HG03196 (cell line): Measurements from ENCODE around the gene GATAD2A.
"Not testable (repeated sequence)": the region's sequence is repeated elsewhere in the genome, so short reads cannot be mapped to it uniquely, and the experiment has no call there.

Experiments used
- ATAC-seq: cut with Tn5 transposase; IDR thresholded peaks from one replicate; pipeline ENCODE4 v1.9.1; 2021; ENCODE audit not compliant: unreplicated experiment

GATAD2A gene

DNA sequence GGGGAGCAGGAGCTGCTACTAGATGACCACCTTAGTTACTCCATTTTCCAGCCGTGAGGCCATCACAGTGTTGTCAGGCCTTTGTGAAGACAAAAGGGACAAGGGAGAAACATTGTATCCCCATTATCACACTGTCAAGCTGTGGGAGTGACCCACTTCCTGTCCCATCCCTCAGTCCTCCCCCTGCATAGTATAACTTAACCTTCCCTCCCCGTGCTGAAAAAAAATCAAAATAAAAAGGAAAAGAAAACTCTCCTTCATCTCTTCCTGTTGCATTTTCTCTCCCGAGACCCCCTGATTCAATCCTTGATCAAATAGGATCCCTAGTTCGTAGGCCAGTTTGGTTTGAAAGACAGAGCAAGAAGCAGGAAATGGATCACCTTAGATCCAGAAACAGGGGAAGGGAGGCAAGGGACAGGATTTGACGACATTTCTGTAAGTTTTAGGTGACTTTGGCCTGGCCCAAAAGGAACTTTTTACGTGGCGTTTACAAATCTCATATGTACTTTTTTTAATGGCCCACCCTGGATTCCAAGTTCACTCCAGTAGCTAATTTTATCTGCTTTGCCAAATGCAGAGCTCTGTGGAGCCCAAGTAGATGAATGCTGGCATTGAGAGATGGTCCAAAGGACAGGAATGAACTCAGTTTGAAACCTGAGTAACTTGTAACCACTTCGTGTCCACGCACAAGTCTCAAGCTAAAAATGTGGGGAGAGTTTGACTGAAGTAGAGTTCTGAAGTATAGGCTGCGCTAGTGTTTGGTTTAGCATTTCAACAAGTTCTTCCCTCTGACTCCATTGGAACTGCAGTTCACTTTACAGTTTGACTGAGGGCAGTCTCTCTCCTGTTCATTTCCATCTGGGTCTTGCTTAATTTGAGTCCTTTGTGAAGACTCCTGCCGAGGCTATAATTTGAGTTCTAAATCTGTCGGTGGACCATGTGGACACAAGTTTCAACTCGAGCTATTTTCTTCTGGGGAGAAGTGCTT is 16.6 kb upstream of the GATAD2A start:
- no peak for ATAC-seq

DNA sequence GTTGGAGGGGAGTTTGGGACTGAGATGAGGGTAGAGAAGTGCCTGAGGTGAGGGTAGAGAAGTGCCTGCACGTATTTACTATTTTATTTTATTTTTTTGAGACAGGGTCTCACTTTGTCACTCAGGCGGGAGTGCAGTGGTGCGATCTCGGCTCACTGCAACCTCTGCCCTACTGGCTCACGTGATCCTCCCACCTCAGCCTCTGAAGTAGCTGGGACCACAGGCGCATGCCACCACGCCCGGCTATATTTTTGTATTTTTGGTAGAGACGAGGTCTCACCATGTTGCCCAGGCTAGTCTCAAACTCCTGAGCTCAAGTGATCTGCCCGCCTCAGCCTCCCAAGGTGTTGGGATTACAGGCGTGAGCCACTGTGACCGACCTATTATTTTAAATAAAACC is 15.8 kb upstream of the GATAD2A start:
- ATAC-seq, result not testable (repeated sequence)

DNA sequence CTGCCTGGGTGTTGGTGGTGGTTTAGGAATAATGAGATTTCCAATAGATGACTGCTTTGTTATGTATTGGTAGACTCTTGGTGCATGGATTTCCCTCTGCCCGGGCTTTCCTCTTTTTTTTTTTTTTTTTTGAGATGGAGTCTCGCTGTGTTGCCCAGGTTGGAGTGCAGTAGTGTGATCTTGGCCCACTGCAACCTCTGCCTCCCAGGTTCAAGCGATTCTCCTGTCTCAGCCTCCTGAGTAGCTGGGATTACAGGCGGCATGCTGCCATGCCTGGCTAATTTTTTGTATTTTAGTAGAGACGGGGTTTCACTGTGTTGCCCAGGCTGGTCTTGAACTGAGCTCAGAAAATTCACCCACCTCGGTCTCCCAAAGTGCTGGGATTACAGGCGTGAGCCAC is 11.1 kb upstream of the GATAD2A start:
- not testable (repeated sequence) for ATAC-seq

DNA sequence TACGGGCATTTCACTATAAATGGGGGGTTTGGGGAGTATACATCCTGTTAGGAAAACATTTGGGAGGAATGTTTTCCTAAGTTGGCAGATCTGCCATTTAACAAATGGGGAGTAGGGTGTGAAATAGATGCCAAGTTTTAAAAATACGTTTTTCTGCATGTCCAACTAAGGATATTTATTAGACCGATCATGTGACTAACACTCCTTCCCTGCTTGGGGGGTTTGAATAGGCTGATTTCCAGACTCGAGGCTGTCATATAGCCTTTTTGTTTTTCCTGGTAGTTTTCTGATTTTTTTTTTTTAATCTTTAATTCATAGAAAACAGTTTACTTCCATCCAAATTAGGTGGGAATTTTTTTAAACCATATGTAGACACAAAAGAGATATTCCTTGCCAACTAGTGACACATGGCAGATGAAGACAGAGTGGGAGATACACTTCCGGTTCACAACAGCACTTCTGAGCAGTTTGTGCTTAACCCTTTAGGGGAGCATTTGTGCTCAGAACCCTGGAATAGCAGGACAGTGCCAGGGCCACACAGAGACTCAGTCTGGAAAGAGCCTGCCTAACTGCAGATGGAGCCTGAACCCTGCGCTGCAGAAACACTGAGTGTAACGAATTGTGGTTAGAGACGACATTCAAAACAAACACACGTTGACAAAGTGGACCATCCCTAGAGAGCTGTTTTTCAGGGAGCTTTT is 5.6 kb upstream of the GATAD2A start:
- ATAC-seq, result no peak

DNA sequence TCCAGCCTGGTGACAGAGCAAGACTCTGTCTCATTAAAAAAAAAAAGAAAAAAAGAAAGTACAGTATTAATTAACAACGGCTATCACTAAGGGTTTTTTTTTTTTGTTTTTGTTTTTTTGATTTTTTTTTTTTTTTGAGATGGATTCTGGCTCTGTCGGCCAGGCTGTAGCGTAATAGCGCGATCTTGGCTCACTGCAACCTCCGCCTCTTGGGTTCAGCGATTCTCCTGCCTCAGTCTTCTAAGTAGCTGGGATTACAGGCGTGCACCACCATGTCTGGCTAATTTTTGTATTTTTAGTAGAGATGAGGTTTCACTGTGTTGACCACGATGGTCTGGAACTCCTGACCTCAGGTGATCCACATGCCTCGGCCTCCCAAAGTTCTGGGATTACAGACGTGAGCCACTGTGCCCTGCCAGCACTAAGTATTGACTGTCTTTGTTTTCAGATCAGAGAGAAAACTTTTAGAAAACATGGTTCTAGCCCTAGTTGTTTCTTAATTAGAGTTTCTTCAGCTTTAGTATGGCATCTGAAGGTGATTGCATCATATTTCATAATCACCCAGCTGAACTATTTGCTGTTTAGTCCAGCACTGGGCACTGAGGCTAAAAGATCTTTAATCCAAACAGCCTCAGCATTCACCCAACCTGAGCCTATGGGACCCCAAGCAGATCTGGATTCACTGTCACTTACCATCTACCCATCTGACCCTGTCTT is 2.7 kb upstream of the GATAD2A start:
- ATAC-seq, result no peak

DNA sequence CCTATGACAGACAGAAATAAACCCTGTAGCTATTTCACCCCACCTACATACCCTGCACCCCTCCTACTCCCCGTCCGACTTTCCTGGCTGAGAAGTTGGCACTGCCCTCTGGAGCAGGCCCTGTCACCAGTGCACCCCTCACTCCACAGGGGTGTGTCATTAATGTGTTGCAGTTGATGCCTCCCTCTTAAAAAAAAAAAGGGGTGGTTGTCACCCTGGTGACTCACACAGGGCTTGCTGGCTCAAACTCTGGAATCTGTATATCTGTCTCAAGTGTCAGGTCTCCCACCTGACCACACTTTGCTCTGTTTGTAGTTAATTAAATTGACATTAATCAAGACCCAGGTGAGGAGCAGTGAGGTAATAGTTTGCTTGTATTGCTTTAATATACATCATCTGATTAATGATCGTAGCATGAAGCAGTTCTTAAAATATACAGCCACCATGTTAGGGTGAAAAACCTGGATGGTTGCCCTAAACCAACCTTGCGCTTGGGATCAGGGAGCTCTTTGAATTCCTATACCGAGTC is 2.0 kb upstream of the GATAD2A start:
- no peak for ATAC-seq

DNA sequence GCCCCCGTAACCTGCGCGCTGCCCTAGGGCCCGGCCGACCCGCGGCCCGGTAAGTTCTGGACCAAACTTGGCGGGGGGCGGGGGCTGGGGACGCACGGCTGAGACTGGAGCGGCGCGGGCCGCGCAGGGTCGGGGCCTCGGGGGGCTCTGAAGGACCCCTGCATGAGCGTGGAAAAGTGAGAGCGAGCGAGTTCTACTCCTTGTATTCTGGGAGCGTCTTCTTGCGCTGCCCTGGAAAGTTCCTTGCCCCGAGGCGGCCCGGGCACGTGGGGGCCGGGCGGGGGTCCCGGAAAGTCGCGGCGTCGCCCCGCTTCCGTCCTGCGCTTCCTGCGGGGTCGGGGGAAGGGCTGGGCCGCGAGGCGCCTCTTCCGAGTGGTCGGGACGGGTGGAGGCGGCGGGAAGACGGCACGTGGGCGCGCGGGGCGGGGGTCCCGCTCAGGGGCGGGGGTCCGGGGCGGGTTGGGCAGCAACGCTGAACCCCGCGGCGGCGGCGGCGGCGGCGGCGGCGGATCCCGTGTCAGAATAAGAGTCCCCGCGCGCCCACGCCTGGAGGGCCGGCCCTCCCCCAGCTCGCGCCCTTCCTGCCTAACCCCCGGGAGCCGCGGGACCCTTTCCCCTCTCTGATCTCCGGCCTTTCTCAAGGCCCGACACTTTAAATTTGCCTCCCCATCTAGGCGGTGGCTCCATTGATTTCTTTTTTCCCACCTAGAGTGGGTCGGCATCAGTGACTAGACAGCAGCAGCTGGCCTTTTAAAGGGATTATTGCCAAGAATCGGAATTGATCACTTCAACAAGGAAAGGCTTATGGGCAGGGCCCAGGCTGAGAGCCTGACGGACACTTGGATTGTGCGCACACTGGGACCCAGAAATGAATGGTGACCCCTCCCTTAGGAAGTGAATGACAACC is 749 bp downstream of the GATAD2A start:
- no peak for ATAC-seq

DNA sequence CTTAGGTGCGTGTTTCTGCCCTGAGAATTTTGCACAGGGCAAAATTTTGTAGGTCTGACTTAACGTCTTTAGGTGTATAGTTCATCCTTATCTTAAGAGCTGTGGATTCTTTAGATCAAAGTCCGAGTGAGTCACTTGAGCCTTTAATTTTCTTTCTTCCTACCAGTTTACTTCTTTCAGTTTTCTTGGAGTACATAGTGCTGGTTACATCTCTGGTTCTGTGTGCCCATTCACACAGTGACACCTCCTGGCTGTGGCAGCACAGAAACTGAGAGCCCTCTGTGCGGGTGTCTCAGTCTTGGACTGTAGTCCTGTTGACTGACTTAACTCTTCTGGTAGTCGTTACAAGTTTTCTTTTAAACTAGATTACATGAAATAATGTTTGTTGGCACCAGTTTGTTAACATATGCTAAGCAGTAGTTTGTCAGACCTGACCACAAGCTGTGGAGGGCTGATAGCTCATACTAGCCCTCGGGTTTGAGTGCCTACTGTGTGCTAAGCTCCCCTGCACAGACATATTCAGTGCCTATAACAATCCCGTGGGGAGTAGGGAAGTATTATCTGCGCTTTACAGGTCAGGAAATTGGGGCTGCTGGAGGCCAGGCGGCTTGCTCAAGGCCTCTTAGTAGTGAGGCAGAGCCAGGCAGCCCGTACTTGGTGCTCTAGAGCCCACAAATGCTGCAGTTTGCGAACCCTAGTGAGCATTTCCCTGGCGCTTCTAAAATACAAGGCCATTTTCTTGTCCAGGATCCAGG is 1.6 kb downstream of the GATAD2A start:
- ATAC-seq, result no peak

DNA sequence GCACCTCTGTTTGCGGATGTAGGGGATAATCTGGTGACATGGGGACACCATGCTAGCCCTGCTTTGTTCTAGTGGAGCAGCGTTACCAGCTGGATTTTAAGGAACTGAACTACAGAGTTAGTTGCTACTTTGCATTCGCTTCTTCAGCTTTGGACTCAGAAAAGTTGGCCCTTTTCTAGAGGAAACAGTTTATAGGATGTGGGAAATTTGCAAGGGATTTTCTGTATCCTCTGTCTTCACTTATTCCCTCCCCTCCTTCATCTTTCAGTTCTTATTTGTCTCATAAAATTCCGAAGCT is 2.1 kb downstream of the GATAD2A start:
- no peak for ATAC-seq

DNA sequence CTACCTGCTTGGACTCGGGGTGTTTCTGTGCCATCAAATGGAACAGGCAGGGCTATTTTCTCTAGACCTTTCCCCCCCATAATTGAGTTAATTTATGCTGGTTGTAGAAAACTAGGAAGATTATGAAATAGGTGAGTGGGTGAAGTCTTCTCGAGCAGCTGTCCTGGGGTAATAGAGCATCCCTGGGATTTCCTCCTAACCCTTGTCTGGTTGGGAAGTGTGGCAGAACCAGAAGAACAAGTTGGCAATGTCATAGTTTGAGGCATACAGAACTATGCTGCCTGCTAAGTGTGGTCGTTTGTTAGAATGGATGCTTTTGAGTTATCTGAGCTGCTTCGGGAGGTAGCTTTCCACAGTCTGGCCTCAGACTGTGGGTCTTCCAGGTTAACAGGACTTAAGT is 3.7 kb downstream of the GATAD2A start:
- no peak for ATAC-seq

DNA sequence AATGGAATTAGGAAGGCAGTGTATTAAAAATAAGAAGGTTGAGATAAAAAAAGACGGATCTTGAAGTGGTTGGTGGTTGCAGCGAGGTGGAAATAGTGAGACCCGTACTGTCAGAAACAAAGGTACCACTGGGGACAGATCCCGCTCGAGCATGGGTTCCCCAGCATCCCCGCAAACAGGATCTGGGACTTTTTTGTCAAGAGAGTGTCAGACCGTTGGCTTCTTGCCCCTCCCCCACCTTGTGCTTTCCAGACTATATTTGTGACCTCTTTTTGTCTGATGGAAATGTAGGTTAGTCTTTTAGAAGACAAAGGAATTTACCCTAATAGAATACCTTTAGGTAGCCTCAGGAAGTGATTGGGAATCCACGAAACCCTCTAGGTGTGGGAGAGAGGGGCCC is 4.2 kb downstream of the GATAD2A start:
- ATAC-seq, result no peak

DNA sequence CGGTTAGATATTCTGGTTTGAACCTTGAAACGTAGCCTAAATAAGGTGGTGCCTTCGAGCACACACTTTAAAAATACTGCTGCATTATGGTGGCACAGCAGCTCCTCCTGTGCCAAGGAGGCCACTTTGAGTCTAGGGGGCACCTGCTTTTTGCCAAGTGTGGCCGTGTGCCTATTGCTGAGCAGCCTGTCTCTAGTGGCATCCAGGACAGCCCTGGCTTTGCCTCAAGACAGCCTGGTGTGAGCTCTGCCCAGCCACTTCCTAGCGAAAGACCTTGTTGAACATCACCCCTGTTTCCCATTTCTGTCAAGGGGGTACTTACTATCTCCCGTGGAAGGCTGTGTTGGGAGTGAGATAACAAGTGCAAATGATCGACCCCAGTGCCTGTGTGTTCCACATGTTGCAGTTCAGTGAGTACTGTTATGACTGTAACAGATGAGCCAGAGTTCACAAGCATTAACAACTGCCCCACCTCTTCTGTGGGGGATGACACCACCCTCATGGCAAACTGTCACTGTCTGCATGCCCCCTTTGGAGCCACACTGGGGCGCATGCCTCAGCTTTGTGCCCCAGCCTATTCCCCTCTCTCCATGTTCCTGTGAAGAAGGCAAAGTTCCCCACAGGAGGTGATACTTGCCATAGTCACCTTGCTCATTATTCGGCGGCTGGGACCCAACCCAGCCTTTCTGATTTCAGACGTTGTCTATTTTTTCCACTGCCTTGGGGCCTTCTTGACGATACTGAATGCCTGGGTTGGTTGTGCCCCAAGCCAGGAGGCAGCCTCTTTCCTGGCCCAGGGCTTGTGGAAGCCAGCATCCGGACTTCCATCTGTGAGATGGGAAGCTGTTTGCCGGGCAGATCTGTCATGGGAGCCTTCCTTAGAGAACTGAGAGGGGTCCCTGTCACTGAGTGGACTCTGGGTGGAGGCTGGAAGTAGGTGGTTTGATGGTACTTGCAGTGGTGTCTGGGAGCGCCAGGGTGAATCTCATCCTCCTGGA is 5.4 kb downstream of the GATAD2A start:
- no peak for ATAC-seq

DNA sequence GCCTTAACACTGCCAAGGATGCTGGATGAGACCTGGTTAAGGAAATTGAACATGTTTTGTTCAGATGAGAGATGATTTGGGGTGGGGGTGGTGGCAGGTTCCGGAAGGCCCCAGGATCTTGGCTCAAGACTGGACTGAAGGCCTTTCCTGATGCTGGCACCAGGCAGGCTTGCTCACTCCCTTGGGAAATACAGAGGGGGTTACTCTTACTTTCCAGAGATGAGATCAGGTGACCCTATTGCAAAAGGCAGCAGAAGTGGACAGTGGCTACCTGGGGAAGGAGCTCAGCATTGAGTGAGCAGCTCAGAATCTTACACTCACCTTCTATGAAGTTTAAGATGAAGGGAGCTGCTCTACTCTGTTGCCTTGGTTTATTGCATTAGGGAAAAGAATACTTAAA is 10.8 kb downstream of the GATAD2A start:
- ATAC-seq, result no peak

DNA sequence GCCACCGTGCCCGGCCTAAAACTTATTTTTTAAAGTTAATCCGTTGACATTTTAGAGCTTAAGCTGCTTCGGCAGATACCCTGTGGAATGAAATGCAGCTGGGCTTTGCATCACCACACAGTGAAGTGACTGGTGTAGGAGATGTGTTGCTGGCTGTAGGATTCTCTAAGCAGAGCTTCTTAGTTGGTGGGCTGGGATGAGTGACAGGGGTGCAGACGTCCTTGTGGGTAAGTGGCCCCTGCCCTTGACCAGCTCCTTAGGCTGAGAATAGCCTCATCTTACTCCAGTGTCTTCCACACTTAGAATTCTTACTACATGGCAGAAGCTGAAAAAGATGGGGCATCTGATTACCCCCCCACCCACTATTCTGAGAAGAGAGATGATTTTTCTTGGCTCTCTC is 11.6 kb downstream of the GATAD2A start:
- ATAC-seq, result no peak

DNA sequence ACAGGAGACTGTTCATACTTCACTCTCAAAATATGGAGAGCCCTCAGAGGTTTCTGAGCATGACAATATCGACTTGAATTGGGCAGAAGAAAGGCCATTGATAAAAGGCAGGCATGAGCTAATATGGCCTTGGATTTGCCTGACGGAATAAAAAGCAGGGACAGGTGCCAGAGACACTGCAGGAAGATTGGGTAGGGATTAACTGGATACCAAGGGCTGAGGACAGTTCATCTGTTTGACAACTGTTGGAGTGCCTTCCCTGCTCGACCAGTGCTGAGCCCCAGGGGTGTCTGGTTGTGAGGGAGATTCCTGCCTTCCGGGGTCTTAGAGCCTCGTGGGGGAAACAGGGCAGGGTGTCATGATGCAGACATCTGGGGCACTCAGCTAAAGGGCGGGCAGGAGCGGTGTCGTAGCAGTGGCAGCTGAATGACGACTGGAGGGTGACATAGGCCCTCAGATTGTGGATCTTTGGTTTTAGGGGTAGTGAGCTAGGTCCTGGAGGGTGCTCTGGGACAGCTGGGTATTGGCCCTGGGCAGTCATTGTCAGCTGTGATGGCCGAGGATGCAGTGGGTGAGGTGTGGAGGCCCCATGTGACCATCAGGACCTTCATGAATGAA is 12.3 kb downstream of the GATAD2A start:
- no peak for ATAC-seq

DNA sequence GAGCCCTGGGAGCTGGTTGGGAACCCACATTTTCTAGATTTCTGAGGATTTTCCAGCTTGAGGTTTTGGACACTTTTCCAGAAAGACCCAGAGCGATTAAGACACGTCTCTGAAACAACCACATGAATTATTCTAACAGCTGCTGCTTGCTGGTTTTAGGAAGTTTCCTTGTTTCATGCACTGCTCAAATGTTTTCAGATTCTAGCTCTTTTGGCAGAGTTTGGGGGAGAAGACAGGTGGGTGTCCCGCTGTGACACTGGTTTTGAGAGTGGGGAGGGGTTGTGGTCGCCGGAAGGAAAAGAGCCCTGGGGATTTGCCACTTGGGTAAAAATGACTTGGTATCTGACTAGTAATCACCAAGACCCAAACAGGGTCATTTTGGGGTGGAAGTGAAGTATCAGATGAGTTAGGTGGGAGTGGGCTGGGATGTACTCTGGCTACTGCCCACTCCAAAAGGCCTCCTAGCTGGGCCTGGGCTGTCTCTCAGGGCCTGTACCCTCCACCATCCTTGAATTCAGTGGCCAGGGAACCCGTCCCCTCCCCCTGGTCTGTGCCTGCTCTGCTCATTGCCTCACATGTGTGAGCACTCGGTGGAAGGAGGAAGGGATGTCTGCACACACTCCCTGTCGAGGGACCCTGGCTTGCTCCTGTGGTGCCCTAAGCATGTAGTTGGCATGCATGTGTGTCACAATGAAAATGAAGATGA is 13.2 kb downstream of the GATAD2A start:
- ATAC-seq, result no peak

DNA sequence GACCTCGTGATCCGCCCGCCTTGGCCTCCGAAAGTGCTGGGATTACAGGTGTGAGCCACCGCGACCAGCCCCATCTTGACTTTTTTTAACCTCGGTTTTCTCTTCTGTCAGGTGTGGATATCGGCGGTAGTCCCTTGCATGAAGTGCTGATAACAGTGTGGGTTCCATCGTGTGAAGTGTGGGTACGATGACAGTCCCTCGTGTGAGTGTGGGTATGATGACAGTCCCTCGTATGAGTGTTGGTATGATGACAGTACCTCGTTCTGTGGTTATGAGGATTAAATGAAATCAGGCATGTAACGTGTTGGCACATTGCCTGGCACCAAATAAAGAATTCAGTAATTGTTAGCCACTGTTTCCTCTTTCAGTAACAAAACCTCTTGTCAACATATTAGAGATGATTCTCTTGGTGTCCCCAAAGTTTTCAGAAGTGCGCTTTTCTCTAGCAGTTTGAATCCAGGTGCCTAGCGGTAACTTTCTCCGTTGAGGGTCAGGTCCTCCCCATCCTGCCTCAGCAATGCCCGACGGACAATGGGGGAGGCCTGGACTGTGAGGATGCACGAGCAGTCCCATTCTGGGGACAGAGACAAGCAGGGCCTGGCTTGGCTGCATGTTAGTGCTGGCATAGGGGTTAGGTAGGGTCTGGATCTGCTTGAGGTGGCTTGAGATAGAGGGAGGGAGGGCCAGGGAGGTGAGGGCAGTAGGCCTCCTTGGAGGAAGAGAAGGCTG is 15.3 kb downstream of the GATAD2A start:
- ATAC-seq, result no peak
